Left renal cortex interstitium (tissue), 4 donors: ENCODE data around the gene SLC37A4. TPM values are rescaled to one million over a fixed set of nuclear protein-coding genes. Genes with fewer than 3 reads are reported as not detected.
"Not testable (repeated sequence)": the region's sequence is repeated elsewhere in the genome, so short reads cannot be mapped to it uniquely, and the experiment has no call there.

ENCODE experiments used
- DNase-seq, 4 donors: peaks; one replicate each; pipeline ENCODE4 v3.0.0-alpha.2; 2013; ENCODE audit warnings: low read depth in 4 of 4, low spot score in 2 of 4, missing footprints in 1 of 4
- polyA plus RNA-seq, 4 donors: library from polyadenylated mRNA; unstranded; fragments of 120-200 nt; gene quantifications; one replicate each; pipeline ENCODE4 v1.2.1, GENCODE V29; 2013; ENCODE audit not compliant: insufficient read length in 4 of 4

Gene SLC37A4
- 100 to 1,000 TPM in 2 of 4 donors, 10 to 100 TPM in 2; 79.3 to 109 (median 97.4) TPM for polyA plus RNA-seq

GRCh38 chr11:119030329-119031047 lies at the start of gene SLC37A4:
SLC37A4 (minus strand) TSS chr11:119030877.
- DNase-seq: peak; percentile 70 to 92 (median 85)

GRCh38 chr11:119078675-119079420 lies 48.2 kb upstream of the SLC37A4 start:
- no peak for DNase-seq

- DNase-seq: no peak
These were observed 47.2 kb upstream of the SLC37A4 start for GRCh38 chr11:119077839-119078238.

GRCh38 chr11:119067371-119068222 lies 36.9 kb upstream of the SLC37A4 start, which contains the start of gene VPS11:
VPS11 (plus strand) TSS chr11:119067818; CDS start chr11:119067824, 6 bp downstream.
- DNase-seq: peak; percentile 77 to 94 (median 86)

GRCh38 chr11:119065369-119065768 lies 34.7 kb upstream of the SLC37A4 start:
- no peak for DNase-seq

- no peak for DNase-seq
These were observed 32.1 kb upstream of the SLC37A4 start for GRCh38 chr11:119062779-119063178.

- DNase-seq: no peak
These were observed 30.6 kb upstream of the SLC37A4 start for GRCh38 chr11:119061256-119061655.

GRCh38 chr11:119059128-119059527 lies 28.5 kb upstream of the SLC37A4 start:
- DNase-seq: not testable (repeated sequence)

GRCh38 chr11:119057000-119057769 lies 26.5 kb upstream of the SLC37A4 start, which contains the start of gene HYOU1:
HYOU1 (minus strand) TSS chr11:119057205; CDS start chr11:119056160, 1,045 bp downstream.
- peak; percentile 63 to 92 (median 86) for DNase-seq

- no peak for DNase-seq
These were observed 25.8 kb upstream of the SLC37A4 start for GRCh38 chr11:119056421-119056999.

GRCh38 chr11:119055901-119056300 lies 25.2 kb upstream of the SLC37A4 start:
- DNase-seq: no peak

- DNase-seq: no peak
These were observed 23.7 kb upstream of the SLC37A4 start for GRCh38 chr11:119054418-119054817.

GRCh38 chr11:119052163-119052814 lies 21.6 kb upstream of the SLC37A4 start:
- no peak for DNase-seq

- DNase-seq: no peak
These were observed 20.9 kb upstream of the SLC37A4 start for GRCh38 chr11:119051440-119052162.

- DNase-seq: no peak
These were observed 18.4 kb upstream of the SLC37A4 start for GRCh38 chr11:119049081-119049480.

- DNase-seq: no peak
These were observed 18.0 kb upstream of the SLC37A4 start for GRCh38 chr11:119048644-119049043.

GRCh38 chr11:119047205-119047604 lies 16.5 kb upstream of the SLC37A4 start:
- no peak for DNase-seq

- no peak for DNase-seq
These were observed 15.8 kb upstream of the SLC37A4 start for GRCh38 chr11:119046489-119046888.
